ENCODE measurements around the gene MBNL1. TPM values are rescaled to one million over a fixed set of nuclear protein-coding genes. Genes with fewer than 3 reads are reported as not detected.

MBNL1 gene
- total RNA-seq, 1 experiment from 2014 or later: 139 TPM

- Mint-ChIP-seq H3K4me3 (ENCODE audit: unreplicated experiment) (no peak overlapping the region), H3K27ac (ENCODE audit: low read depth, unreplicated experiment) (no peak overlapping the region), H3K27me3 (ENCODE audit: insufficient read depth, unreplicated experiment) (no peaks in the 10 kb centered on the region), H3K4me1 (ENCODE audit: insufficient read depth, unreplicated experiment) (peaks cover 5% of the 10 kb centered on the region), H3K9me3 (ENCODE audit: unreplicated experiment) (peaks cover 15% of the 10 kb centered on the region), H3K36me3 (ENCODE audit: insufficient read depth, unreplicated experiment) (peaks cover 73% of the 10 kb centered on the region)
- DNase-seq (ENCODE audit: unreplicated experiment): no peak
- TF ChIP-seq CTCF (IDR thresholded peaks at IDR 0.05; ENCODE audit: unreplicated experiment): no peak
- ChIA-PET POLR2A (no interaction called here), CTCF (no interaction called here)
- intact Hi-C loops (cut with micrococcal nuclease): no loop called here
- BruUV-seq (replicated peaks): no TSS peak
Observed at GRCh38 chr3:152421162-152421561, 152.4 kb downstream of the MBNL1 start.

GRCh38 chr3:152426393-152426792, 157.7 kb downstream of the MBNL1 start:
- Mint-ChIP-seq H3K4me3 (ENCODE audit: unreplicated experiment) (no peak overlapping the region), H3K27me3 (ENCODE audit: insufficient read depth, unreplicated experiment) (no peaks in the 10 kb centered on the region), H3K4me1 (ENCODE audit: insufficient read depth, unreplicated experiment) (peaks cover 5% of the 10 kb centered on the region), H3K36me3 (ENCODE audit: insufficient read depth, unreplicated experiment) (peaks cover 36% of the 10 kb centered on the region), H3K27ac (ENCODE audit: low read depth, unreplicated experiment) (no peak overlapping the region), H3K9me3 (ENCODE audit: unreplicated experiment) (peaks cover 15% of the 10 kb centered on the region)
- no TSS peak for BruUV-seq (replicated peaks)
- ChIA-PET CTCF (no interaction called here), POLR2A (interaction anchor here (0.6 kb wide), 1 partner anchor 27 kb away, joined by 3 read pairs; no protein-coding TSS in a partner anchor)
- no peak for TF ChIP-seq CTCF (IDR thresholded peaks at IDR 0.05; ENCODE audit: unreplicated experiment)
- intact Hi-C loops (cut with micrococcal nuclease): no loop called here
- DNase-seq (ENCODE audit: unreplicated experiment): no peak

- Mint-ChIP-seq H3K36me3 (ENCODE audit: insufficient read depth, unreplicated experiment) (peaks cover 31% of the 10 kb centered on the region), H3K27ac (ENCODE audit: low read depth, unreplicated experiment) (no peak overlapping the region), H3K4me1 (ENCODE audit: insufficient read depth, unreplicated experiment) (no peaks in the 10 kb centered on the region), H3K4me3 (ENCODE audit: unreplicated experiment) (no peak overlapping the region), H3K27me3 (ENCODE audit: insufficient read depth, unreplicated experiment) (no peaks in the 10 kb centered on the region), H3K9me3 (ENCODE audit: unreplicated experiment) (no peaks in the 10 kb centered on the region)
- TF ChIP-seq CTCF (IDR thresholded peaks at IDR 0.05; ENCODE audit: unreplicated experiment): no peak
- ChIA-PET POLR2A (interaction anchor here (1.1 kb wide), 1 partner anchor 13 kb away, joined by 3 read pairs; no protein-coding TSS in a partner anchor), CTCF (interaction anchor here (0.6 kb wide), 1 partner anchor 442 kb away, joined by 4 read pairs; no protein-coding TSS in a partner anchor)
- intact Hi-C loops (cut with micrococcal nuclease): no loop called here
- DNase-seq (ENCODE audit: unreplicated experiment): no peak
- BruUV-seq (replicated peaks): no TSS peak
Observed at GRCh38 chr3:152428577-152428976, 159.8 kb downstream of the MBNL1 start.

GRCh38 chr3:152430223-152431002, 161.7 kb downstream of the MBNL1 start:
- no peak for TF ChIP-seq CTCF (IDR thresholded peaks at IDR 0.05; ENCODE audit: unreplicated experiment)
- H3K4me1 Mint-ChIP-seq (ENCODE audit: insufficient read depth, unreplicated experiment): no peaks in the 10 kb centered on the region
- H3K27me3 Mint-ChIP-seq (ENCODE audit: insufficient read depth, unreplicated experiment): no peaks in the 10 kb centered on the region
- intact Hi-C loops (cut with micrococcal nuclease): no loop called here
- no peak overlapping the region for H3K4me3 Mint-ChIP-seq (ENCODE audit: unreplicated experiment)
- BruUV-seq (replicated peaks): no TSS peak
- DNase-seq (ENCODE audit: unreplicated experiment): no peak
- no peak overlapping the region for H3K27ac Mint-ChIP-seq (ENCODE audit: low read depth, unreplicated experiment)
- H3K36me3 Mint-ChIP-seq (ENCODE audit: insufficient read depth, unreplicated experiment): peaks cover 32% of the 10 kb centered on the region
- POLR2A ChIA-PET: interaction anchor here (1.4 kb wide), 1 partner anchor 24 kb away, joined by 4 read pairs; no protein-coding TSS in a partner anchor
- CTCF ChIA-PET: interaction anchor here (0.7 to 1.2 kb wide), 4 partner anchors 9 to 592 kb away, joined by 3 read pairs; no protein-coding TSS in a partner anchor
- H3K9me3 Mint-ChIP-seq (ENCODE audit: unreplicated experiment): no peaks in the 10 kb centered on the region

Measured in MCF 10A (cell line).